Measurements from ENCODE around the gene LSAMP. TPM values are rescaled to one million over a fixed set of nuclear protein-coding genes. Genes with fewer than 3 reads are reported as not detected.
"Not testable (repeated sequence)": the region's sequence is repeated elsewhere in the genome, so short reads cannot be mapped to it uniquely, and the experiment has no call there.

Gene LSAMP
- total RNA-seq, 1 donor from 2014 or later: 10.2 TPM

- DNase-seq (ENCODE audit: low read depth): no peak
- Histone ChIP-seq H3K4me3 (ENCODE audit: low read depth, low read length) (no peak overlapping the region), H3K27me3 (ENCODE audit: control insufficient read depth, insufficient read depth, low read length) (no peaks in the 10 kb centered on the region), H3K36me3 (ENCODE audit: control insufficient read depth, insufficient read depth, low read length) (no peaks in the 10 kb centered on the region)
- TF ChIP-seq CTCF (IDR thresholded peaks at IDR 0.05; ENCODE audit: insufficient read depth, low read length, poor library complexity, severe bottlenecking): no peak
These were observed 214.8 kb downstream of the LSAMP start for GRCh38 chr3:116230431-116231020.

GRCh38 chr3:116226266-116226665 lies 219.0 kb downstream of the LSAMP start:
- Histone ChIP-seq H3K36me3 (ENCODE audit: control insufficient read depth, insufficient read depth, low read length) (no peaks in the 10 kb centered on the region), H3K4me3 (ENCODE audit: low read depth, low read length) (no peak overlapping the region), H3K27me3 (ENCODE audit: control insufficient read depth, insufficient read depth, low read length) (no peaks in the 10 kb centered on the region)
- DNase-seq (ENCODE audit: low read depth): no peak
- no peak for TF ChIP-seq CTCF (IDR thresholded peaks at IDR 0.05; ENCODE audit: insufficient read depth, low read length, poor library complexity, severe bottlenecking)

- no peaks in the 10 kb centered on the region for H3K36me3 ChIP-seq (ENCODE audit: control insufficient read depth, insufficient read depth, low read length)
- H3K27me3 ChIP-seq (ENCODE audit: control insufficient read depth, insufficient read depth, low read length): no peaks in the 10 kb centered on the region
- TF ChIP-seq CTCF (IDR thresholded peaks at IDR 0.05; ENCODE audit: insufficient read depth, low read length, poor library complexity, severe bottlenecking): no peak
- DNase-seq (ENCODE audit: low read depth): no peak
- H3K4me3 ChIP-seq (ENCODE audit: low read depth, low read length): no peak overlapping the region
These were observed 228.5 kb downstream of the LSAMP start for GRCh38 chr3:116216761-116217160.

- no peak for DNase-seq (ENCODE audit: low read depth)
- TF ChIP-seq CTCF (IDR thresholded peaks at IDR 0.05; ENCODE audit: insufficient read depth, low read length, poor library complexity, severe bottlenecking): no peak
- H3K36me3 ChIP-seq (ENCODE audit: control insufficient read depth, insufficient read depth, low read length): no peaks in the 10 kb centered on the region
- H3K4me3 ChIP-seq (ENCODE audit: low read depth, low read length): no peak overlapping the region
- no peaks in the 10 kb centered on the region for H3K27me3 ChIP-seq (ENCODE audit: control insufficient read depth, insufficient read depth, low read length)
These were observed 233.4 kb downstream of the LSAMP start for GRCh38 chr3:116211901-116212300.

GRCh38 chr3:116208830-116209229 lies 236.5 kb downstream of the LSAMP start:
- H3K36me3 ChIP-seq (ENCODE audit: control insufficient read depth, insufficient read depth, low read length): not testable (repeated sequence)

GRCh38 chr3:116200956-116201690 lies 244.2 kb downstream of the LSAMP start:
- Histone ChIP-seq H3K27me3 (ENCODE audit: control insufficient read depth, insufficient read depth, low read length) (no peaks in the 10 kb centered on the region), H3K4me3 (ENCODE audit: low read depth, low read length) (no peak overlapping the region), H3K36me3 (ENCODE audit: control insufficient read depth, insufficient read depth, low read length) (no peaks in the 10 kb centered on the region)
- no peak for DNase-seq (ENCODE audit: low read depth)
- TF ChIP-seq CTCF (IDR thresholded peaks at IDR 0.05; ENCODE audit: insufficient read depth, low read length, poor library complexity, severe bottlenecking): no peak

More at GRCh38 chr3:116208830-116209229, 236.5 kb downstream of the LSAMP start:
- not testable (repeated sequence) for DNase-seq (ENCODE audit: low read depth); H3K27me3 ChIP-seq (ENCODE audit: control insufficient read depth, insufficient read depth, low read length); H3K4me3 ChIP-seq (ENCODE audit: low read depth, low read length)

Measured in kidney epithelial cell (primary cell).